H1 (cell line): ENCODE data around the gene CA10. TPM values are rescaled to one million over a fixed set of nuclear protein-coding genes. Genes with fewer than 3 reads are reported as not detected.

Source experiments
- ASH2L ChIP-seq: fragments of 200-600, 300-600 bp; sonication (generic); IDR thresholded peaks from one replicate; pipeline ENCODE4 v1.7.1; 2017; ENCODE audit warnings: low read length
- ATF2 ChIP-seq: IDR thresholded peaks from 2 replicates; pipeline ENCODE4 v1.6.1; 2012; ENCODE audit warnings: low read length, inconsistent platforms
- BACH1 ChIP-seq: IDR thresholded peaks from 2 replicates; pipeline ENCODE4 v1.6.1; 2012; ENCODE audit warnings: low read length, improper control_type of control experiment
- CBX8 ChIP-seq: fragments of 300-800, 300-1000 bp; sonication (generic); IDR thresholded peaks from 2 replicates; pipeline ENCODE4 v1.7.1; 2016; ENCODE audit warnings: low read depth, low read length, borderline replicate concordance
- CTBP2 ChIP-seq: IDR thresholded peaks from 2 replicates; pipeline ENCODE4 v1.7.0; 2011; ENCODE audit warnings: borderline replicate concordance, mild to moderate bottlenecking, moderate library complexity, mixed read lengths, low read length; ENCODE audit not compliant: insufficient read depth, insufficient read length
- EGR1 ChIP-seq: IDR thresholded peaks from 2 replicates; pipeline ENCODE4 v1.6.1; 2011; ENCODE audit warnings: low read depth, low read length, borderline replicate concordance
- FOSL1 ChIP-seq: IDR thresholded peaks from 2 replicates; pipeline ENCODE4 v1.6.1; 2011; ENCODE audit warnings: mild to moderate bottlenecking, low read depth, low read length, moderate library complexity; ENCODE audit not compliant: insufficient read depth
- HDAC2 ChIP-seq, 2 experiments: fragments of 300-600 bp in 1 of 2; sonication (generic) in 1 of 2; IDR thresholded peaks; 2 replicates each; pipeline ENCODE4 v1.6.1; 2011 to 2012; ENCODE audit warnings: low read depth in 2 of 2, low read length in 2 of 2, mild to moderate bottlenecking in 2 of 2, moderate library complexity in 2 of 2, borderline replicate concordance in 1 of 2, inconsistent platforms in 1 of 2
- JUN ChIP-seq: IDR thresholded peaks from 2 replicates; pipeline ENCODE4 v1.6.1; 2011; ENCODE audit warnings: low read depth, mild to moderate bottlenecking, improper control_type of control experiment, low read length
- KDM5A ChIP-seq: fragments of 200-600 bp; IDR thresholded peaks from 2 replicates; pipeline ENCODE4 v1.7.1; 2012; ENCODE audit warnings: mild to moderate bottlenecking, low read length, inconsistent platforms, mixed read lengths
- MAX ChIP-seq: IDR thresholded peaks from 2 replicates; pipeline ENCODE4 v1.6.1; 2012; ENCODE audit warnings: inconsistent platforms
- NRF1 ChIP-seq: IDR thresholded peaks from 2 replicates; pipeline ENCODE4 v1.6.1; 2011; ENCODE audit warnings: mild to moderate bottlenecking, low read depth, low read length, improper control_type of control experiment
- PHF8 ChIP-seq: fragments of 200-600 bp; sonication (generic); conservative IDR thresholded peaks from 2 replicates; pipeline ENCODE4 v1.7.1; 2012; ENCODE audit warnings: low read depth, mild to moderate bottlenecking, inconsistent platforms, low read length, moderate library complexity
- POLR2A ChIP-seq, 2 experiments: IDR thresholded peaks; 1 replicate in 1 of 2; 2 replicates in 1 of 2; pipeline ENCODE4 v1.6.1; 2011; ENCODE audit warnings: low read depth in 2 of 2, low read length in 2 of 2, mild to moderate bottlenecking in 2 of 2; ENCODE audit errors: control extremely low read depth in 1 of 2
- POU5F1 ChIP-seq: IDR thresholded peaks from 2 replicates; pipeline ENCODE4 v1.6.1; 2011; ENCODE audit warnings: low read depth, mild to moderate bottlenecking, low read length, moderate library complexity
- RAD21 ChIP-seq, 2 experiments: IDR thresholded peaks in 1 of 2; conservative IDR thresholded peaks in 1 of 2; 2 replicates each; pipeline ENCODE4 v1.6.1; 2011; ENCODE audit warnings: low read depth in 2 of 2, low read length in 2 of 2, improper control_type of control experiment in 1 of 2, inconsistent platforms in 1 of 2, mild to moderate bottlenecking in 1 of 2, moderate library complexity in 1 of 2
- RXRA ChIP-seq: IDR thresholded peaks from 2 replicates; pipeline ENCODE4 v1.6.1; 2011; ENCODE audit warnings: low read depth, mild to moderate bottlenecking, low read length, moderate library complexity; ENCODE audit not compliant: insufficient read depth
- SAP30 ChIP-seq: fragments of 300-600 bp; sonication (generic); IDR thresholded peaks from 2 replicates; pipeline ENCODE4 v1.7.1; 2012; ENCODE audit warnings: low read length, moderate library complexity, mild to moderate bottlenecking, inconsistent platforms; ENCODE audit not compliant: insufficient read depth, insufficient replicate concordance
- SIRT6 ChIP-seq: IDR thresholded peaks from one replicate; pipeline ENCODE4 v1.7.1; 2012; ENCODE audit warnings: low read length, inconsistent platforms
- SIX5 ChIP-seq: IDR thresholded peaks from 2 replicates; pipeline ENCODE4 v1.6.1; 2011; ENCODE audit warnings: mild to moderate bottlenecking, low read depth, low read length
- SRF ChIP-seq: IDR thresholded peaks from 2 replicates; pipeline ENCODE4 v1.6.1; 2011; ENCODE audit warnings: mild to moderate bottlenecking, low read depth, low read length, moderate library complexity
- TBP ChIP-seq: IDR thresholded peaks from 2 replicates; pipeline ENCODE4 v1.6.1; 2011; ENCODE audit warnings: low read depth, low read length, improper control_type of control experiment
- YY1 ChIP-seq: IDR thresholded peaks from 2 replicates; pipeline ENCODE4 v1.6.1; 2011; ENCODE audit warnings: low read depth, mild to moderate bottlenecking, low read length
- polyA plus RNA-seq, 7 experiments: library from polyadenylated mRNA; depleted of rRNA in 3 of 7; stranded (reverse) in 5 of 7; unstranded in 2 of 7; fragments of >200 nt in 5 of 7; fragments of 200-250 nt in 2 of 7; gene quantifications; 1 replicate in 5 of 7; 2 replicates in 1 of 7; 4 replicates in 1 of 7; pipeline versions ENCODE4 v1.2.1 to v1.2.3, GENCODE V29; 2011 to 2013; ENCODE audit warnings: missing spikeins in 2 of 7, mixed read lengths in 2 of 7
- total RNA-seq: library from RNA; stranded (reverse); fragmentation: NEBNext Ultra II Directional; extraction: Animal tissue kit (Norgen Biotek cat#: 25700); gene quantifications from 2 replicates; pipeline ENCODE4 v1.2.1, GENCODE V29; 2021

The CA10 gene
- total and polyA plus RNA-seq, 2 of the 8 experiments (the other 6 are each of a cell fraction or from before 2014, with no cell fraction given): 0.60 to 0.63 TPM

GRCh38 chr17:52158450-52159042 lies at the start of gene CA10 (continued):
- peak; percentile 68 to 75 for TF ChIP-seq RAD21 (IDR thresholded peaks at IDR 0.05 in 1 of 2, conservative IDR thresholded peaks at IDR 0.05 in 1 of 2; ENCODE audit: low read depth in 2 of 2, low read length in 2 of 2)
- no peak; the same call in 1 of the 2 replicates for TF ChIP-seq PHF8
- TF ChIP-seq SAP30: no peak
- no peak for TF ChIP-seq RXRA
- TF ChIP-seq BACH1: no peak
- no peak for TF ChIP-seq MAX
- no peak for TF ChIP-seq FOSL1
- no peak for TF ChIP-seq NRF1
- no peak for TF ChIP-seq YY1
- no peak for TF ChIP-seq TBP
- TF ChIP-seq CTBP2: peak; percentile 22
- no peak for TF ChIP-seq JUN
- peak; percentile 75 for TF ChIP-seq ASH2L
- no peak for TF ChIP-seq SRF
- TF ChIP-seq HDAC2 (IDR thresholded peaks at IDR 0.05; ENCODE audit: borderline replicate concordance in 1 of 2, low read depth in 2 of 2, low read length in 2 of 2): no peak
- TF ChIP-seq KDM5A: peak; percentile 72
- TF ChIP-seq POLR2A (IDR thresholded peaks at IDR 0.05; ENCODE audit: control extremely low read depth in 1 of 2, low read depth in 2 of 2, low read length in 2 of 2): no peak
- no peak for TF ChIP-seq POU5F1
- no peak for TF ChIP-seq CBX8
- TF ChIP-seq SIRT6: no peak
- peak; percentile 62; the same call in 1 of the 2 replicates for TF ChIP-seq EGR1
- TF ChIP-seq ATF2: no peak
- no peak for TF ChIP-seq SIX5
